HFF-Myc (cell line): Measurements from ENCODE around the gene GPBP1.

ENCODE experiments used
- DNase-seq: peaks from one replicate; pipeline ENCODE4 v3.0.0-alpha.2; 2011; ENCODE audit warnings: low read depth; ENCODE audit errors: extremely low read depth
- H3K4me3 ChIP-seq: replicated peaks from 2 replicates; pipeline ENCODE4 v1.5.1; 2011; ENCODE audit warnings: low read depth, mild to moderate bottlenecking, control low read depth, low read length
- CTCF ChIP-seq: IDR thresholded peaks from 2 replicates; pipeline ENCODE4 v1.5.1; 2012; ENCODE audit warnings: mild to moderate bottlenecking, low read depth, low read length, control low read depth; ENCODE audit errors: missing control alignments

Gene GPBP1

GRCh38 chr5:57231607-57232006 lies 57.7 kb downstream of the GPBP1 start:
- TF ChIP-seq CTCF, result no peak
- no peak for DNase-seq
- H3K4me3 ChIP-seq, result no peak overlapping the region

- DNase-seq, result no peak
- no peak for TF ChIP-seq CTCF
Observed at GRCh38 chr5:57232293-57233033, 58.6 kb downstream of the GPBP1 start.

GRCh38 chr5:57243286-57244137 lies 69.7 kb downstream of the GPBP1 start:
- no peak for DNase-seq
- no peak for TF ChIP-seq CTCF
- H3K4me3 ChIP-seq, result no peak overlapping the region

More at GRCh38 chr5:57232293-57233033, 58.6 kb downstream of the GPBP1 start:
- H3K4me3 ChIP-seq, result no peak overlapping the region

GRCh38 chr5:57244331-57244730 lies 70.5 kb downstream of the GPBP1 start:
- no peak for TF ChIP-seq CTCF
- H3K4me3 ChIP-seq, result no peak overlapping the region

DNA sequence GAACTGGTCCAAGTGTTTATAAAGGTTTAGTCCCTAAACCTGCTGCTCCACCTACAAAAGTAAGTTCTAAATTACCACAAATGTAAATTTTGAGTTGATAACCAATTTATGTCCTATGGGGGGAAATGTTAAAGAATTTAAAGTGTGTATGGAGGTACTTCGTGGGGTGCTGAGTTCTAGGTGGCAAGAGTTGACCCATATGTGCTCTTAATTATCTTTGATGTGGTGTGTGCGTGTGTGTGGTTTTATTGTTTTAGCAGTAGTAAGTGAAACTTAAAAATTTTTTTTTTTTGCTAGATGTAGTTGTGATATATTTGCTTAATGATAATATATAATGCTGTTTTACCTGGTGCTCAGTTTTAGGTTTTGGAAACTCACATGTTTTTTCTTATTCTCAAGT lies 72.6 kb downstream of the GPBP1 start:
- H3K4me3 ChIP-seq, result no peak overlapping the region
- no peak for DNase-seq
- no peak for TF ChIP-seq CTCF

More at GRCh38 chr5:57244331-57244730, 70.5 kb downstream of the GPBP1 start:
- no peak for DNase-seq

GRCh38 chr5:57247765-57248164 lies 73.9 kb downstream of the GPBP1 start:
- no peak for TF ChIP-seq CTCF
- no peak overlapping the region for H3K4me3 ChIP-seq
- no peak for DNase-seq
